GM12874 (cell line): ENCODE results near the gene PHC1.

ENCODE experiments used
- TF ChIP-seq, protein P1 (sequence below): IDR thresholded peaks from 2 replicates; pipeline ENCODE4 v1.5.1; 2011; ENCODE audit warnings: low read depth, mild to moderate bottlenecking, control low read depth, low read length, moderate library complexity; ENCODE audit not compliant: insufficient read depth

PHC1 gene

GRCh38 chr12:8914033-8914715, at the start of gene PHC1:
Gene PHC1 (plus strand): TSS chr12:8914509. CDS start chr12:8917678, 3,169 bp downstream.
- TF ChIP-seq, protein P1, sequence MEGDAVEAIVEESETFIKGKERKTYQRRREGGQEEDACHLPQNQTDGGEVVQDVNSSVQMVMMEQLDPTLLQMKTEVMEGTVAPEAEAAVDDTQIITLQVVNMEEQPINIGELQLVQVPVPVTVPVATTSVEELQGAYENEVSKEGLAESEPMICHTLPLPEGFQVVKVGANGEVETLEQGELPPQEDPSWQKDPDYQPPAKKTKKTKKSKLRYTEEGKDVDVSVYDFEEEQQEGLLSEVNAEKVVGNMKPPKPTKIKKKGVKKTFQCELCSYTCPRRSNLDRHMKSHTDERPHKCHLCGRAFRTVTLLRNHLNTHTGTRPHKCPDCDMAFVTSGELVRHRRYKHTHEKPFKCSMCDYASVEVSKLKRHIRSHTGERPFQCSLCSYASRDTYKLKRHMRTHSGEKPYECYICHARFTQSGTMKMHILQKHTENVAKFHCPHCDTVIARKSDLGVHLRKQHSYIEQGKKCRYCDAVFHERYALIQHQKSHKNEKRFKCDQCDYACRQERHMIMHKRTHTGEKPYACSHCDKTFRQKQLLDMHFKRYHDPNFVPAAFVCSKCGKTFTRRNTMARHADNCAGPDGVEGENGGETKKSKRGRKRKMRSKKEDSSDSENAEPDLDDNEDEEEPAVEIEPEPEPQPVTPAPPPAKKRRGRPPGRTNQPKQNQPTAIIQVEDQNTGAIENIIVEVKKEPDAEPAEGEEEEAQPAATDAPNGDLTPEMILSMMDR: peak; percentile 42; the same call in 1 of the 2 replicates

DNA sequence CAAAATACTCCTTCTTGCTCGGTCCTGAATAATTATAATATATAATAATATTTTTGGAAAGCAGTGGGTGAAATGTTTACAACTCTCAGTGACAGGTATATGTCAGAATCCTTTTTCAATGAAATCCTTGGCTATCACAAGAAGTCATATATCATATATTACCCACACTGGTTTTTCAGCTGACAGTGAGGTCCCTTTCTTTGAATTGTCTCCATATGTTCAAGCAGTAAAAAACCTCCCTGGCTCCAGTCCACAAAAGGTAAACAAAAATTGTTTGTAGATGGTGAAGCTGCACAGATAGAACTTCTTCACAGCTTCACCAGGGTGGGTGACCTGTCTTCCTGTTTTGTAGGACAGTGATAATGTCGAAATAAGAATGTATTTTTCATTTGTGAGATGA, 47.9 kb upstream of the PHC1 start:
- TF ChIP-seq, protein P1: no peak

DNA sequence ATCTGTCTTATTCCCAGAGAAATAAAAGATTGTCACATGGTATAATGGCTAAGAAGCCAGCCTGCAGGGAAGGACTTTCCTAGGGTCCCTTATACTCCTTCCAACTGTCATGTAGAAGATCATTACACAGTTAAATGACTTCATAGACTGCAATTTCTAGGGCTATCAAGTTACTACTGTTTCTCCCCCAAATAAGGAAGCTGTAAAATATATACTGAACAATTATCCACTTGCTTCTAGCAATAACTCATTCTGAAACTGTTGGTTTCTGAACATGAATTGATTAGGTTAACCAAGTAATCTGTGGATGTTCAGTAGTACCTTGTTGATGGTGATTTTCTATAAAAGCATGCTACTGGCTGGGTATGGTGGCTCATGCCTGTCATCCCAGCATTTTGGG, 47.3 kb upstream of the PHC1 start:
- TF ChIP-seq, protein P1: no peak

DNA sequence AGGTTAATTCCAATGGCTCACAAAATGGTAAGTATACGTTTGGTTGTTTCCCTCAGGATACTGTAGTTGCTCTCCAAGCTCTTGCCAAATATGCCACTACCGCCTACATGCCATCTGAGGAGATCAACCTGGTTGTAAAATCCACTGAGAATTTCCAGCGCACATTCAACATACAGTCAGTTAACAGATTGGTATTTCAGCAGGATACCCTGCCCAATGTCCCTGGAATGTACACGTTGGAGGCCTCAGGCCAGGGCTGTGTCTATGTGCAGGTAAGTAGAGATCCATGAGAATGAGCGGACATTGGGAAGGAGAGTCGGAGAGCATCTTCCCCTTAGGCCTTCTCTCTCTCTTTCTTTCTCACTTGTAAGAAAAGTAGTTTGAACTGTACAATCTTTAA, 46.5 kb upstream of the PHC1 start:
- TF ChIP-seq, protein P1: no peak

DNA sequence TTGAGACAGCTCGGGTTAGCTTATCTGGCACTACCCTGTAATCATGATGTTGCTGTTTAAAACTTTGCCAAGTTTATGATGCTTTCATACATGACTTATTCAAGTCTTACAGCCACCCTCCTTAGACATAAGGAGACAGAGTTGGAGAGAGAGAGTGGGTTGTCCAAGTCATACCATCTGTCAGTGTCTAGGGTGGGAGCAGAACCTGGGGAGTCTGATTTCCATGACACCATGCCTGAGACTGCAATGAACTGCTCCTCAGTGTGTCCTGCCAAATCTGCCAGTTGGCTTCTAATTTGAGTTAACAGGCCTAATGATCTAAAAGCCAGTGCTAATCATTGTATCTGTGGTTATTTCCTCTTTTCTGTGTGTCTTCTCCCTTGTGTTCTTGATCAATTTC, 43.7 kb upstream of the PHC1 start:
- TF ChIP-seq, protein P1: no peak

DNA sequence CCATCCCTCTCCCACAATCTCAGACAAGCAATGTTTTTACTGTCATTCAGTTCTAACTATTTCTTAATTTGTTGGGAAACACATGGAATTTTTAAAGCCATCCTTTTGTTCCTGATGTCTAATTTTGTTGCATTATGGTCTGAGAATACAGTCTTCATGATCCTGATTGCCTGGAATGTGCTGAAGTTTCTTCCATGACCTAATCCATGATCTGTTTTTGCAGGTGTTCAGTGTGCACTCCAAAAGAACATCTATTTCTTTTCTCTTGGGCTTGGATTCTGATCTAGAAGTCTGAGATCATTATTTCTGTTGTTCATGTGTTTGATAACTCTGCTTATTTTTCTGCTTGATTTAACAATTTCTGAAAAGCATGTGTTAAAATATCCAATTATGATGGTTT, 43.2 kb upstream of the PHC1 start:
- TF ChIP-seq, protein P1: no peak

DNA sequence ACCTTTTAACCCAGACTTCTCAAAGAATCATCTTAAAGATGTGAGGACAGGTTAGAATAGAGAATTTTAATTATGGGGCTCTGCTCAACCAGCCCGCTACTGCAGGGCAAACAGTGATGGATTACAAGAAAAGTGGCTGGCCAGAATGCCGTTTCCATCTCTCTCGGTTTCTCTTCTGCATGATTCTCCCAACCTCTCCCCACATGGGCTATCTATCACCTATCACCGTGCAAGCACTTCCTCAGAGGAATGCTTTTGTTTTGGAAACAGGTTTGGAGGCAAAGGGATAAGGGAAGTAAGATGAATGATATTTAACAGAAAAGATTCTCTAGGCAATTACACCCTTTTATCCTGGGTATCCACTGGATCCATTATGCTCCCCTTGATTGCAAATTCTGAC, 37.4 kb upstream of the PHC1 start:
- TF ChIP-seq, protein P1: no peak
